PC-3 (cell line): ENCODE results near the gene ZDHHC12.

Experiments
- EZH2 ChIP-seq: fragments of 300-600 bp; sonication (generic); IDR thresholded peaks from one replicate; pipeline ENCODE4 v1.6.1; 2017; ENCODE audit warnings: antibody characterized with exemption, mild to moderate bottlenecking, low read length; ENCODE audit not compliant: unreplicated experiment
- TF ChIP-seq, protein P1 (sequence below): fragments of 300-600 bp; sonication (generic); conservative IDR thresholded peaks from 2 replicates; pipeline ENCODE4 v1.5.1; 2017; ENCODE audit warnings: antibody characterized with exemption, low read depth, mild to moderate bottlenecking, low read length

DNA sequence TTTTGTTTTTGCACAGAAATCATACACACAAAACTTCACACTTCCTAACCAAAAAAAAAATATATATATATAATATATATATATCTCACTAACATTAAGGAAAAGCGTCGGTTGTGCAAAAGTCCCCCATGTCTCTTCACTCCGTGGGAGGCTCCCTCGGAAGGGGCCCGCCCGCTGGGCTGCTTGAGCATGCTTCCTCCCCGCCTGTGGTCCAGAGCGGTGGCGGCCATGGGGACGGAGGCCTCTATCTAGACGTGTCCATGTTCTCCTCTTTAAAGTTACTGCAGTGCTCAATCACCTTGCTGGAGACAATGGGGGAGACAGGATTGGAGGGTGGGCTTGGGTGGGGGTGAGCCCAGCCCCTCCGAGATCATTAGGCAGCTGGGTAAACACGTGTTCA lies 7.2 kb upstream of the ZDHHC12 start:
- TF ChIP-seq, protein P1, sequence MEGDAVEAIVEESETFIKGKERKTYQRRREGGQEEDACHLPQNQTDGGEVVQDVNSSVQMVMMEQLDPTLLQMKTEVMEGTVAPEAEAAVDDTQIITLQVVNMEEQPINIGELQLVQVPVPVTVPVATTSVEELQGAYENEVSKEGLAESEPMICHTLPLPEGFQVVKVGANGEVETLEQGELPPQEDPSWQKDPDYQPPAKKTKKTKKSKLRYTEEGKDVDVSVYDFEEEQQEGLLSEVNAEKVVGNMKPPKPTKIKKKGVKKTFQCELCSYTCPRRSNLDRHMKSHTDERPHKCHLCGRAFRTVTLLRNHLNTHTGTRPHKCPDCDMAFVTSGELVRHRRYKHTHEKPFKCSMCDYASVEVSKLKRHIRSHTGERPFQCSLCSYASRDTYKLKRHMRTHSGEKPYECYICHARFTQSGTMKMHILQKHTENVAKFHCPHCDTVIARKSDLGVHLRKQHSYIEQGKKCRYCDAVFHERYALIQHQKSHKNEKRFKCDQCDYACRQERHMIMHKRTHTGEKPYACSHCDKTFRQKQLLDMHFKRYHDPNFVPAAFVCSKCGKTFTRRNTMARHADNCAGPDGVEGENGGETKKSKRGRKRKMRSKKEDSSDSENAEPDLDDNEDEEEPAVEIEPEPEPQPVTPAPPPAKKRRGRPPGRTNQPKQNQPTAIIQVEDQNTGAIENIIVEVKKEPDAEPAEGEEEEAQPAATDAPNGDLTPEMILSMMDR, result no peak
- no peak for TF ChIP-seq EZH2
